Progenitor cell of endocrine pancreas (in vitro differentiated cells): ENCODE measurements around the gene C1QTNF1. TPM values are rescaled to one million over a fixed set of nuclear protein-coding genes. Genes with fewer than 3 reads are reported as not detected.

ENCODE experiments used
- DNase-seq: peaks from one replicate; pipeline ENCODE4 v3.0.0; 2021; ENCODE audit warnings: low spot score; ENCODE audit not compliant: unreplicated experiment
- H3K27ac Mint-ChIP-seq: 2 replicates; pipeline ENCODE4 v1.8.0; 2021; ENCODE audit warnings: mild to moderate bottlenecking, moderate library complexity, mixed read lengths
- H3K27me3 Mint-ChIP-seq: 2 replicates; pipeline ENCODE4 v1.8.0; 2021; ENCODE audit warnings: mixed read lengths
- H3K36me3 Mint-ChIP-seq: 2 replicates; pipeline ENCODE4 v1.8.0; 2022; ENCODE audit warnings: mixed read lengths; ENCODE audit not compliant: insufficient read depth
- H3K4me1 Mint-ChIP-seq: 2 replicates; pipeline ENCODE4 v1.8.0; 2021; ENCODE audit warnings: low read depth, mixed read lengths
- H3K4me3 Mint-ChIP-seq: 2 replicates; pipeline ENCODE4 v1.8.0; 2021; ENCODE audit warnings: low read depth, mild to moderate bottlenecking, moderate library complexity, mixed read lengths
- H3K9me3 Mint-ChIP-seq: 2 replicates; pipeline ENCODE4 v1.8.0; 2021; ENCODE audit warnings: low read depth, mixed read lengths
- total RNA-seq: library from RNA; stranded (reverse); gene quantifications from 2 replicates; pipeline ENCODE4 v1.2.1, GENCODE V29; 2021
- TF ChIP-seq, protein P1 (sequence below): fragments of 200-600 bp; sonication (generic); IDR thresholded peaks from one replicate; pipeline ENCODE4 v1.5.0; 2021; ENCODE audit warnings: antibody characterized with exemption, mild to moderate bottlenecking; ENCODE audit not compliant: unreplicated experiment

C1QTNF1 gene
- total RNA-seq, 1 donor from 2014 or later = 0.67 TPM

DNA sequence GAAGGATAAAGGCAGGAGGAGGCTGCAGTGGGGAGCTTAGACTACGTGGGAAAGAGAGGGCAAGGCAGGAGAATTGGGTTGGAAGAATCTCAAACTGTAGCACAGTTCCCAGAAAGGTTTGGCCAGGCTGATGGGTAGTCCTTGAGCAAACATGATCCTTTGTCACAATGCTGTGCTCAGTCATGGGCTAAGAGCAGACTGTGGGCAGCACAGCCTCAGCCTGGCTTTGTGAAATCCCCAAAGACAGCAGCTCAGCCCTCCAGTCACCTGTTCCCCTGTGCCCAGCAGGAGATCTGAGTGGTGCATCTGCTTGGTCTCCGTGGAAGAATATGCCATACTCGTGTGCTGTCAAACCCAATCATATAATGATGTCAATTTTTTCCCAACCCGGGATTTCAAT lies 40.1 kb downstream of the C1QTNF1 start:
- Mint-ChIP-seq H3K27me3 (no peaks in the 10 kb centered on the region), H3K4me3 (no peak overlapping the region), H3K4me1 (no peaks in the 10 kb centered on the region), H3K27ac (no peak overlapping the region), H3K9me3 (no peaks in the 10 kb centered on the region), H3K36me3 (no peaks in the 10 kb centered on the region)
- DNase-seq = no peak
- TF ChIP-seq, protein P1, sequence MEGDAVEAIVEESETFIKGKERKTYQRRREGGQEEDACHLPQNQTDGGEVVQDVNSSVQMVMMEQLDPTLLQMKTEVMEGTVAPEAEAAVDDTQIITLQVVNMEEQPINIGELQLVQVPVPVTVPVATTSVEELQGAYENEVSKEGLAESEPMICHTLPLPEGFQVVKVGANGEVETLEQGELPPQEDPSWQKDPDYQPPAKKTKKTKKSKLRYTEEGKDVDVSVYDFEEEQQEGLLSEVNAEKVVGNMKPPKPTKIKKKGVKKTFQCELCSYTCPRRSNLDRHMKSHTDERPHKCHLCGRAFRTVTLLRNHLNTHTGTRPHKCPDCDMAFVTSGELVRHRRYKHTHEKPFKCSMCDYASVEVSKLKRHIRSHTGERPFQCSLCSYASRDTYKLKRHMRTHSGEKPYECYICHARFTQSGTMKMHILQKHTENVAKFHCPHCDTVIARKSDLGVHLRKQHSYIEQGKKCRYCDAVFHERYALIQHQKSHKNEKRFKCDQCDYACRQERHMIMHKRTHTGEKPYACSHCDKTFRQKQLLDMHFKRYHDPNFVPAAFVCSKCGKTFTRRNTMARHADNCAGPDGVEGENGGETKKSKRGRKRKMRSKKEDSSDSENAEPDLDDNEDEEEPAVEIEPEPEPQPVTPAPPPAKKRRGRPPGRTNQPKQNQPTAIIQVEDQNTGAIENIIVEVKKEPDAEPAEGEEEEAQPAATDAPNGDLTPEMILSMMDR = no peak

DNA sequence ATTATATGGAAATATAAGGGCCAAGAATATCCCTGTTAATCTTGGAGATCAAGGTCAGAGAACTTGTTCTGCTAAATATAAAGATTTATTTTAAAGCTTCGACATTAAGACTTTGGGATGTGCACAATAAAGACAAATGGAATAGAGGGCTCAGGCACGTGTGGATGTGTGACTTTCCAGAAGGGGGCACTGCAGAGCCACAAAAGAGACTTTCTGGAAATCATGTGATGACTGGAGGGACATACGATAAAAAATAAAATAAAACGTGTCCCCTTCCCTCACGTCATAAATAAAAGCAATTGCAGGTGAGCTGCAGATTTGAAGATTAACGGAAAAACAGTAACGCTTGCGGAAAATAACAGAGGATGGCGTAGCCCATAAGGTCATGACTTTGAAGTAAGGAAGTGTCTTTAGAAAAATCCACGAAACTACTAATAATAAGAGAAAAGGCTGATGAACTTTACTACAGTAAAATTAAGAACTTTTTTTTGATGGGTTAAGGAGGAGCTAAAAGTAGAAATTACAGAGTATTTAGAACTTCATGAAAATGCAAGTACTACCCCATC lies 41.2 kb downstream of the C1QTNF1 start:
- TF ChIP-seq, protein P1 = peak; percentile 56
- Mint-ChIP-seq H3K27me3 (no peaks in the 10 kb centered on the region), H3K36me3 (no peaks in the 10 kb centered on the region), H3K4me1 (no peaks in the 10 kb centered on the region), H3K9me3 (no peaks in the 10 kb centered on the region), H3K4me3 (no peak overlapping the region), H3K27ac (no peak overlapping the region)
- no peak for DNase-seq

DNA sequence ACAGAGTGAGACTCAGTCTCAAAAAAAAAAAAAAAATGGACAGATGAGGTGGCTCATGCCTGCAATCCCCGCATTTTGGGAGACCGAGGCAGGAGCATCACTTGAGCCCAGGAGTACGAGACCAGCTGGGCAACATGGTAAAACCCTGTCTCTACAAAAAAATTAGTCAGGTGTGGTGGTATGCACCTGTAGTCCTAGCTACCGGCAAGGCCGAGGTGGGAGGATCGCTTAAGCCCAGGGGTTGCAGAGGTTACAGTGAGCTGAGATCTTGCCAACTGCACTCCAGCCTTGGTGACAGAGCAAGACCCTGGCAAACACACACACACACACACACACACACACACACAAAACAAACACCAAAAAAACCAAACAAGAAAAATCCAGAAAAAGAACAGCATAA lies 43.0 kb downstream of the C1QTNF1 start:
- Mint-ChIP-seq H3K4me3 (no peak overlapping the region), H3K9me3 (no peaks in the 10 kb centered on the region), H3K4me1 (no peaks in the 10 kb centered on the region), H3K27ac (no peak overlapping the region), H3K36me3 (no peaks in the 10 kb centered on the region), H3K27me3 (peaks cover 3% of the 10 kb centered on the region)
- no peak for DNase-seq
- TF ChIP-seq, protein P1 = no peak

DNA sequence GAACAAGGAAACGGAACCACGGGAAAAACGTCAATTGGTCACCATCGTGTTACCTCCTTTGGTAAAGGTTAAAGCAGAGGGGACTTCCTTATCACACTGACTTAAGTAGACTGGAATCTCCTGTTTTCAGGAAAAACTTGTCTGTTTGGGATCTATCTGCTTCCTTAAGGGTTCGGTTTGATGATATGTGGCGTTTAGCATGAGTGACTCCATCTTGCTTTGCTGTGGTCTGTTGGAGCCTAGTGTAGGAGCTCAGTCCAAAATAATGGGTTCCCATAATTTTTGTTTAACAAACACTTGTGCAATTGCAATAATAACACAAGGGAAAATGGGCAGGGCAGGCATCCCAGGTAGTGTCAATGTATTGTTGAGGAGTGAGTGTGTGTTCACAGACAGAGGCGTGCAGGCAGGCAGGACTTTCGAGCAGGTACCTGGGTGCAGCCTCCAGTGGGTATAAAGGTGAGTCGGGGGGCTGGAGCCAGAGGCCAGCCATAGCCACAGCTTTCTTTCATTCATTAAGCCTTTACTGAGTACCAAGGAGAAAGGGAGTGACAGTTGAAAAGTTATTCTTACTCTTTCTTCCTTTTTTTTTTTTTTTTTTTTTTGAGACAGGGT lies 46.4 kb downstream of the C1QTNF1 start:
- TF ChIP-seq, protein P1 = no peak
- H3K27ac Mint-ChIP-seq = no peak overlapping the region
- H3K9me3 Mint-ChIP-seq = no peaks in the 10 kb centered on the region
- H3K4me3 Mint-ChIP-seq = no peak overlapping the region
- H3K27me3 Mint-ChIP-seq = peaks cover 7% of the 10 kb centered on the region
- H3K36me3 Mint-ChIP-seq = no peaks in the 10 kb centered on the region
- no peak for DNase-seq
- H3K4me1 Mint-ChIP-seq = peaks cover 2% of the 10 kb centered on the region

DNA sequence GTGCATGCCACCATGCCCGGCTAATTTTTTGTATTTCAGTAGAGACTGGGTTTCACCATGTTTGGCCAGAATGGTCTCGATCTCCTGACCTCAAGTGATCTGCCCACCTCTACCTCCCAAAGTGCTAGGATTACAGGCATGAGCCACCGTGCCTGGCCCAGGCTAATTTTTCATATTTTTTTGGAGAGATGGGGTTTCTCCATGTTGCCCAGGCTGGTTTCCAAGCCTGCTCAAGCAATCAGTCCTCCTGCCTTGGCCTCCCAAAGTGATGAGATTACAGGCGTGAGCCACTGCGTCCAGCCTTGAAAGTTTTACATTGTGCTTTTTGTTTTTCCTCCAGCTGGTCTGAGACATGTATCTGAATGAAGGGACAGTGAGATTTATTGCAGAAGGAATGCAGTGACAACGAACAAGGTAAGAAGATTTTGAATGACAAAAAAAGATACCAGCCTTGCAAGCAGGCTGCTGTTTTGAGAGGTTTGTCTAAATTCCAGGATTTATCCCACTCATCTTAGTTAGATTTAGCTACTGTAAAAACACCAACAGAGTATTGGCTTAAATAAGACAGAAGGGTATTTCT lies 47.3 kb downstream of the C1QTNF1 start:
- TF ChIP-seq, protein P1 = no peak
- Mint-ChIP-seq H3K4me3 (no peak overlapping the region), H3K9me3 (no peaks in the 10 kb centered on the region), H3K27ac (no peak overlapping the region), H3K27me3 (peaks cover 7% of the 10 kb centered on the region), H3K4me1 (peaks cover 7% of the 10 kb centered on the region), H3K36me3 (no peaks in the 10 kb centered on the region)
- DNase-seq = no peak
